HL-60 (cell line): Measurements from ENCODE around the gene MSH5.

Source experiments
- DNase-seq, 2 experiments: peaks; one replicate each; pipeline ENCODE4 v3.0.0-alpha.2; 2010 to 2020; ENCODE audit warnings: low read depth in 1 of 2, low spot score in 1 of 2
- H3K27ac ChIP-seq: fragments of 250-450 bp; sonication (Bioruptor Pico); replicated peaks from 2 replicates; pipeline ENCODE4 v1.5.1; 2020; ENCODE audit warnings: mild to moderate bottlenecking, moderate library complexity
- H3K27me3 ChIP-seq: fragments of 250-450 bp; sonication (Bioruptor Pico); 2 replicates; pipeline ENCODE4 v1.5.1; 2021; ENCODE audit warnings: mild to moderate bottlenecking, moderate library complexity; ENCODE audit not compliant: insufficient read depth, poor library complexity, severe bottlenecking
- H3K4me3 ChIP-seq: replicated peaks from 2 replicates; pipeline ENCODE4 v1.5.1; 2011; ENCODE audit warnings: mild to moderate bottlenecking, control low read depth, low read length; ENCODE audit not compliant: insufficient read depth
- GABPA ChIP-seq: IDR thresholded peaks from 2 replicates; pipeline ENCODE4 v1.6.1; 2012; ENCODE audit warnings: low read depth
- POLR2AphosphoS5 ChIP-seq: IDR thresholded peaks from 2 replicates; pipeline ENCODE4 v1.6.1; 2012; ENCODE audit warnings: low read depth
- SPI1 ChIP-seq: IDR thresholded peaks from 2 replicates; pipeline ENCODE4 v1.6.1; 2012; ENCODE audit warnings: low read depth, mild to moderate bottlenecking, borderline replicate concordance
- TF ChIP-seq, protein P1 (sequence below): IDR thresholded peaks from 2 replicates; pipeline ENCODE4 v1.6.1; 2012; ENCODE audit warnings: low read depth; ENCODE audit not compliant: insufficient replicate concordance
- TF ChIP-seq, protein P2 (sequence below): IDR thresholded peaks from one replicate; pipeline ENCODE4 v1.5.1; 2011; ENCODE audit warnings: low read length, control low read depth, inconsistent platforms; ENCODE audit not compliant: insufficient read depth

The MSH5 gene

DNA sequence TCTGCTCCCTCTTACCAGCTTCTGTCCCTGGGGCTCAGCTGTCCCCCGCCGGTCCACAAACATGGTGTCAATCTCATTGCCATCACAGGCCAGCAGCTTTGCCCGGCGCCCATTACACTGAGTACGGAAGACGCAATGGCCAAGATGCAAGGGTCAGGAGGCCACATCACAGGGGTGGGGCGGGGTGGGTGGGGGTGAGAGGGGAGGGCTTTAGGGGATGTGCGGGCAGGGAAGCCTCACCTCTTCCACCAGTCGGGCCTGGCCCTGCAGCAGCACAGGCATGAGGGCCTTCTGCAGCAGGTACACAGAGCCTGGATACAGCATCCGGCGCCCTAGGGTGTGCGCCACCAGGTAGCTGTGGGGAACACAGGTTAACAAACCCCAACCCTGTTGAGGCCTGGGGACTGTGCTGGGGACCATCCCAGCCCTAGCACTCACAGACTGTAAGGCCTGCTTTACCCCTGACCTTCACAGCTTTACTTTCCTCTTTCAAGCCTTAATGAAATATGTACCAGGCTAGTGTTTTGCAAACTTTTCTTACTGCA lies 48.2 kb upstream of the MSH5 start:
- Histone ChIP-seq H3K27ac (no peak overlapping the region), H3K4me3 (no peak overlapping the region), H3K27me3 (no peaks in the 10 kb centered on the region)
- DNase-seq = no peak
- TF ChIP-seq, protein P1, sequence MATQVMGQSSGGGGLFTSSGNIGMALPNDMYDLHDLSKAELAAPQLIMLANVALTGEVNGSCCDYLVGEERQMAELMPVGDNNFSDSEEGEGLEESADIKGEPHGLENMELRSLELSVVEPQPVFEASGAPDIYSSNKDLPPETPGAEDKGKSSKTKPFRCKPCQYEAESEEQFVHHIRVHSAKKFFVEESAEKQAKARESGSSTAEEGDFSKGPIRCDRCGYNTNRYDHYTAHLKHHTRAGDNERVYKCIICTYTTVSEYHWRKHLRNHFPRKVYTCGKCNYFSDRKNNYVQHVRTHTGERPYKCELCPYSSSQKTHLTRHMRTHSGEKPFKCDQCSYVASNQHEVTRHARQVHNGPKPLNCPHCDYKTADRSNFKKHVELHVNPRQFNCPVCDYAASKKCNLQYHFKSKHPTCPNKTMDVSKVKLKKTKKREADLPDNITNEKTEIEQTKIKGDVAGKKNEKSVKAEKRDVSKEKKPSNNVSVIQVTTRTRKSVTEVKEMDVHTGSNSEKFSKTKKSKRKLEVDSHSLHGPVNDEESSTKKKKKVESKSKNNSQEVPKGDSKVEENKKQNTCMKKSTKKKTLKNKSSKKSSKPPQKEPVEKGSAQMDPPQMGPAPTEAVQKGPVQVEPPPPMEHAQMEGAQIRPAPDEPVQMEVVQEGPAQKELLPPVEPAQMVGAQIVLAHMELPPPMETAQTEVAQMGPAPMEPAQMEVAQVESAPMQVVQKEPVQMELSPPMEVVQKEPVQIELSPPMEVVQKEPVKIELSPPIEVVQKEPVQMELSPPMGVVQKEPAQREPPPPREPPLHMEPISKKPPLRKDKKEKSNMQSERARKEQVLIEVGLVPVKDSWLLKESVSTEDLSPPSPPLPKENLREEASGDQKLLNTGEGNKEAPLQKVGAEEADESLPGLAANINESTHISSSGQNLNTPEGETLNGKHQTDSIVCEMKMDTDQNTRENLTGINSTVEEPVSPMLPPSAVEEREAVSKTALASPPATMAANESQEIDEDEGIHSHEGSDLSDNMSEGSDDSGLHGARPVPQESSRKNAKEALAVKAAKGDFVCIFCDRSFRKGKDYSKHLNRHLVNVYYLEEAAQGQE = no peak
- TF ChIP-seq, protein P2, sequence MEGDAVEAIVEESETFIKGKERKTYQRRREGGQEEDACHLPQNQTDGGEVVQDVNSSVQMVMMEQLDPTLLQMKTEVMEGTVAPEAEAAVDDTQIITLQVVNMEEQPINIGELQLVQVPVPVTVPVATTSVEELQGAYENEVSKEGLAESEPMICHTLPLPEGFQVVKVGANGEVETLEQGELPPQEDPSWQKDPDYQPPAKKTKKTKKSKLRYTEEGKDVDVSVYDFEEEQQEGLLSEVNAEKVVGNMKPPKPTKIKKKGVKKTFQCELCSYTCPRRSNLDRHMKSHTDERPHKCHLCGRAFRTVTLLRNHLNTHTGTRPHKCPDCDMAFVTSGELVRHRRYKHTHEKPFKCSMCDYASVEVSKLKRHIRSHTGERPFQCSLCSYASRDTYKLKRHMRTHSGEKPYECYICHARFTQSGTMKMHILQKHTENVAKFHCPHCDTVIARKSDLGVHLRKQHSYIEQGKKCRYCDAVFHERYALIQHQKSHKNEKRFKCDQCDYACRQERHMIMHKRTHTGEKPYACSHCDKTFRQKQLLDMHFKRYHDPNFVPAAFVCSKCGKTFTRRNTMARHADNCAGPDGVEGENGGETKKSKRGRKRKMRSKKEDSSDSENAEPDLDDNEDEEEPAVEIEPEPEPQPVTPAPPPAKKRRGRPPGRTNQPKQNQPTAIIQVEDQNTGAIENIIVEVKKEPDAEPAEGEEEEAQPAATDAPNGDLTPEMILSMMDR = no peak
- TF ChIP-seq SPI1 (no peak), POLR2AphosphoS5 (no peak), GABPA (no peak)

DNA sequence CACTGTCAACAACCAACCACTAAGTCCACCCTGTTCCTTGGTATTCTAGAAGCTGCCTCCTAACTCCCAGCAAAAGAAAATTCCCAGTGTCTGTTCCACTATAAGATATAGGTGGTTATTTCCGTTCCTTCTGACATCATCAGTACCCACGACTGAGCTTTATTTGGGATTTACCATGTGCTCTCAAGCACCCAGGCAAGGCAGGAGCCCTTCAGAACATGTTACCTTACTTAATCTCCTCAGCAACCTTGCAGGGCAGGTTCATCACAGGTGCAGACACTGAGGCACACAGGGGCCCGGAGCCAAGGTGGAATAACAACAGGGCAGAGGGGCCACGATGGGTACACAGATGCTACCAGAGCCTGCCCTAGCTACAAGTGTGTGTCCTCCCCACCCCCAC lies 47.5 kb upstream of the MSH5 start:
- Histone ChIP-seq H3K27me3 (no peaks in the 10 kb centered on the region), H3K4me3 (no peak overlapping the region), H3K27ac (no peak overlapping the region)
- DNase-seq = no peak
- TF ChIP-seq, protein P1 = no peak
- TF ChIP-seq GABPA = no peak
- TF ChIP-seq, protein P2 = no peak
- TF ChIP-seq SPI1 = no peak
- no peak for TF ChIP-seq POLR2AphosphoS5

DNA sequence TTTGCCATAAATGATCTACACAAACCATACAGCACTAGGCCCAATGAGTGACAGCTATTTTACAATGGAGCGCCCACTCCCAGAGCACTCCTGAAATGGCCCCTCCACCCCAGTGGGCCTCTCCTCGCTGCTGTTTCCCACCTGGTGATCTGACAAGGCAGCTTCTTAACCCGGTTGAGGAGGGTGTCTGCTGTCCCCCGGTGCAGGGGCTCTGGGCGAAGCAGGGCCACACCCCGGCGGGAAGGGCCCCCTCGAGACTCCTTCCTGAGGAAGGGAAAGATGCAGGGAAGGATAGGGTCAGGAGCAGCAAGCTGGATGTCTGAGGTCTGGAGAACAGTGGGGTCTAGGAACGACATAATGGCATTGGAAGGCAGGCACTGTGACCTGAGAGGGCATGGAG lies 46.9 kb upstream of the MSH5 start:
- Histone ChIP-seq H3K27ac (no peak overlapping the region), H3K4me3 (no peak overlapping the region), H3K27me3 (no peaks in the 10 kb centered on the region)
- TF ChIP-seq POLR2AphosphoS5 (no peak), SPI1 (no peak), GABPA (no peak)
- TF ChIP-seq, protein P1 = no peak
- TF ChIP-seq, protein P2 = no peak
- DNase-seq = no peak
